GM12865 (cell line): ENCODE results near the gene TCHHL1.

Source experiments
- DNase-seq: peaks from one replicate; pipeline ENCODE4 v3.0.0; 2010; ENCODE audit warnings: low read depth
- H3K4me3 ChIP-seq: 2 replicates; pipeline ENCODE4 v1.5.1; 2011; ENCODE audit warnings: mild to moderate bottlenecking, low read depth, low read length, control low read depth
- TF ChIP-seq, protein P1 (sequence below): IDR thresholded peaks from 2 replicates; pipeline ENCODE4 v1.5.1; 2011; ENCODE audit warnings: low read length, control low read depth, low read depth, inconsistent platforms; ENCODE audit not compliant: insufficient read depth; ENCODE audit errors: missing control alignments

TCHHL1 gene

DNA sequence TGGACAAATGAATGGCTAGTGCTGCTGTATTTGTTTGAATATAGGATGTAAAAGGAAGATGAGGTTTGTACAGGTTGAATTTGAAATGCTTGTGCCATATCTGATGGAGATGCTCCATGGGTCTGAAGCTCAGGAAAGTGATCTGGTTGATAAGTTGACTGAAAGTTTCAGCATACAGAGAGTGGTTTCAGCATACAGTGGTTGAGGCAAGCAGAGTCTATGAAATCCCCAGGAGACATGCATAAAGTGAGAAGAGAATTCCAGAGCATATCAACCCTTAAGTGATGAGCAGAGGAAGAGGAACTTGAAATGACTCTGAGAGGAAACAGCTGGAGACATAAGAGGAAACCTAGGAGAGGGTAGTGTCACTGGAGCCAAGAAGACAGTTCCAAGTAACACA lies 21.7 kb downstream of the TCHHL1 start:
- no peak overlapping the region for H3K4me3 ChIP-seq
- TF ChIP-seq, protein P1, sequence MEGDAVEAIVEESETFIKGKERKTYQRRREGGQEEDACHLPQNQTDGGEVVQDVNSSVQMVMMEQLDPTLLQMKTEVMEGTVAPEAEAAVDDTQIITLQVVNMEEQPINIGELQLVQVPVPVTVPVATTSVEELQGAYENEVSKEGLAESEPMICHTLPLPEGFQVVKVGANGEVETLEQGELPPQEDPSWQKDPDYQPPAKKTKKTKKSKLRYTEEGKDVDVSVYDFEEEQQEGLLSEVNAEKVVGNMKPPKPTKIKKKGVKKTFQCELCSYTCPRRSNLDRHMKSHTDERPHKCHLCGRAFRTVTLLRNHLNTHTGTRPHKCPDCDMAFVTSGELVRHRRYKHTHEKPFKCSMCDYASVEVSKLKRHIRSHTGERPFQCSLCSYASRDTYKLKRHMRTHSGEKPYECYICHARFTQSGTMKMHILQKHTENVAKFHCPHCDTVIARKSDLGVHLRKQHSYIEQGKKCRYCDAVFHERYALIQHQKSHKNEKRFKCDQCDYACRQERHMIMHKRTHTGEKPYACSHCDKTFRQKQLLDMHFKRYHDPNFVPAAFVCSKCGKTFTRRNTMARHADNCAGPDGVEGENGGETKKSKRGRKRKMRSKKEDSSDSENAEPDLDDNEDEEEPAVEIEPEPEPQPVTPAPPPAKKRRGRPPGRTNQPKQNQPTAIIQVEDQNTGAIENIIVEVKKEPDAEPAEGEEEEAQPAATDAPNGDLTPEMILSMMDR: no peak
- DNase-seq: no peak

DNA sequence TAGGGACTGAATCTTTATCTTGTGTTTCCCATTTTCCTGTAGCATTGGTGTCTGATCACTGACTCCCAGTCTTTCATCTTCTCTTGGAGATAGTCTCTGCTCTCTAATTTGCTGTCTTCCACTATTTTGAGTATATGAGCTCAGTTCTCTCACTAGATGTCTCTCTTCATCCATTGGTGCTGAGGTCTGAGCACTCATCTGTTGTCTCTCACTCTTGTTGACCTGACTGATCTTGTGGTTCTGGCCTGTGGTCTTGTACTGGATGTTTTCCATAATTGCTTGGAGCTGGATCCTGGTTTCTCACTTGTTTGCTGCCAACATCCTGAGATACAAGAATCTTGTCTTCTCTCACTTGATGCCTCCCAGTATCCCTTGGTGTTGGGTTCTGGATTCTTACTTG lies 26.9 kb downstream of the TCHHL1 start:
- TF ChIP-seq, protein P1: no peak
- no peak for DNase-seq
- no peak overlapping the region for H3K4me3 ChIP-seq

DNA sequence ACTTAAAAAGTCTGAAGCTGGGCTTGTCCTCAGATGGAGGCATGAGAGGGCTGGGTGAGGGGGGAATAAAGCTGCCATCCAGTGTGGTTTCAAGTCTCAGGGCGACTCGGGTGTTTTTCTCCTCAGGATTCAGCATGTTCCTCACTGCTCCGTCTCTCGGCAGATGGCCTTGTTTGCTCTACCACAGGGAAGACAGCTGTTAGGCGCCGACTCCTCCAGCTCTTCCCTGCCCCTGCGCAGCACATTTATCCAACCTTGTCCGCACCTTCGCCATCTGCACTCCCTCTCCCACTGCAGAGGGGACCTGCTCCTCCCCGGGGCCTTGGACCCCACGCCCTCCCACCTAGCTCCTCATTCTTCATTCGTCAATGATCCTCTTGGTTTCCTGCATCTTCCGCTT lies 35.5 kb downstream of the TCHHL1 start:
- TF ChIP-seq, protein P1: no peak
- no peak for DNase-seq
- no peak overlapping the region for H3K4me3 ChIP-seq

DNA sequence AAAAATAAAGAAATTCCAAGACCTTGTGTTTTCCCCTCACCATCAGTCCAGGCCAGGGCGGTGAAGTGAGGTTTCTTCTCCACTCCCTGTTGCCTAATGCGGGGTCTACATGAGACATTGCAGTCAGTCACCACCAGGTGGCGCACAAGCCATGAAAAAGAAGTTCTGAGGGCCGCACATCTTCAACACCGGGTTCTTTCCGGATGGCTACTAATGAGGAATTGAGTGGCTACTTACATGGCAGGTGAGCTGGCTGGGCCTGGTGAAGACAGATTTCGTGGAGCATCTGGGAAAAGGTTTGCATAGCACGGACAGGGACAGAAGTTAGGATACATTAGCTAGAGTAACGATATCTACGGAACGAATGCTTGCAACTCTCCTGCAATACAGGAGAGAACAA lies 36.3 kb downstream of the TCHHL1 start:
- TF ChIP-seq, protein P1: peak; percentile 87
- no peak overlapping the region for H3K4me3 ChIP-seq
- DNase-seq: peak; percentile 84

DNA sequence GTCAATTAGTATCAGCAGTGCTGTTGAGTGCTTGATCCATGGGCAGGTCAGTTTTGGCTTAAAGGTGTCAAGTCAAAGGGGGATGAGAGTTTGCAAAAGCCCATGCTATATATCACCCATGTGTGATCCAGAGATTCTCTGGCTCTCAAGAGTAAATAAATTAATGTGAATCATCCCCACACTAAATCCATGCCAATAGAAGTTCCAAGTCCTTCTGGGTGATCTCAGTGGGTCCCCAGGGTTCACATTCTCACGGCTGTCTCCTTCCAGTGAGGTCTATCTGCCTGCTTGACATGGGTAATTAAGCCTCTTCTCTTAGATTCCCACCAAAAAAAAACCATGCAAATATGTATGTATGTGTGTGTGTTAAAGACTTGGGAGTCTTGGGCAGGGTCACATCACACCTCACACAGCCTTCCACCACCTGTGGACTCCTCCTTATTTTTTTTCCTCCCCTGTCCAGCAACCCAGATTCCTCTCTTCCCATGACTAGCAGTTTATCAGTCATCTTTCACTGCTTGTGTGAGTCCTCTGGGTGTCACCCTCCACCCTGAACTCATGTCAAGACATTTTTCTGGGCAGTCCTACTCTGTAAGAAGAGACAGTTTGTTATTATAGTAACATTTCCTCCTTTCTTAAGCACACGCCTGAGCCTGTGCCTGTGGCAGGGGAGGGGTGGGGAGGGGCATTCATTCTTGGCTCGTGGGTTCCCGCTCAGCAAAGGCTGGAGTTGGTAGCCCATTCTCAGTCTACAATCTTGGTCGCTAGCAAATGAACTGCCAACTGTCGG lies 37.8 kb downstream of the TCHHL1 start:
- no peak overlapping the region for H3K4me3 ChIP-seq
- DNase-seq: no peak
- TF ChIP-seq, protein P1: no peak

DNA sequence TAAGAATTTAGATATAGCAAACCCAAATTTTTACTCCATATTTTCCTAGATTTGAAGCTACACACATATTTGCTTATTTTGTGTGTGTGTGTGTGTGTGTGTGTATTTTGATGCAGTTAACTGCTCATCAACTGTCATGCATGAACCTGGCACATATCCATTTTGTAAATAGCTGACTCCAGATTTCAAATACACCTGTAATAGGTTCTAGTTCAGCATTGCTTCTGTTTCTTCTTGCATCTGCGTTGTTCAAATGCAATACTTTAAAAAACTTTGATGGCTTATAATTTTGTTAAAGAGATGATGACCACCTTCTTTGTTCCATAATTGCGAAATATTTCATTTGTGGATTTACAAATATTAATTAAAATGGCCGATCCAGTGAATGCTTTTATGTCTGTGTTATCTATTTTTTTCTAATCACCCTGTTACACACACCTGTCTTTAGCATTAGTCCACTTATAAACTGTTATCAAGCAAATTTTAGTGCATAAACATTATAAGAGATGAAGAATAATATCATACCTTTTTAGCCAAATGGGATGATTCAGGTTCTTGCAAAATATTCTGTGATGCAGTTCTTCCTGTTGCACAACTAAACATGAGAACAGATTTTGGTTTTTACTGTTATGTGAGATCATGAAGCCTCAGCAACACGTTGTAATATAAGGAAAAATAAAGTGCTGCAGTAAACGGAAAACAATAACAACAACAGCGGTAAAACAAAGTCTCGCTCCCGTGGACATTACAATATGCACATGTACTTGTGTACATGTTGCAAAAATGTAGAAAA lies 39.4 kb downstream of the TCHHL1 start:
- no peak for DNase-seq
- TF ChIP-seq, protein P1: no peak
- H3K4me3 ChIP-seq: no peak overlapping the region
